ENCODE data around the gene EPHB1. TPM values are rescaled to one million over a fixed set of nuclear protein-coding genes. Genes with fewer than 3 reads are reported as not detected.
"Not testable (repeated sequence)": the region's sequence is repeated elsewhere in the genome, so short reads cannot be mapped to it uniquely, and the experiment has no call there.

The EPHB1 gene
- polyA plus RNA-seq, 4 donors: 0.65 to 1.0 TPM; not detected in 2

GRCh38 chr3:135050536-135050935 lies 255.5 kb downstream of the EPHB1 start:
- Histone ChIP-seq H3K4me1 (ENCODE audit: control insufficient read depth in 3 of 3, insufficient read depth in 2 of 3, low read depth in 1 of 3, low read length in 2 of 3) (no peaks in the 10 kb centered on the region), H3K27me3 (ENCODE audit: control insufficient read depth in 3 of 3, insufficient read depth in 3 of 3, low read length in 3 of 3) (no peaks in the 10 kb centered on the region), H3K27ac (ENCODE audit: low read depth in 1 of 3, low read length in 2 of 3) (no peak overlapping the region), H3K36me3 (ENCODE audit: control insufficient read depth in 3 of 3, insufficient read depth in 2 of 3, low read depth in 1 of 3, low read length in 3 of 3) (no peaks in the 10 kb centered on the region), H3K4me3 (ENCODE audit: low read depth in 1 of 3, low read length in 3 of 3) (no peak overlapping the region), H3K9me3 (ENCODE audit: control insufficient read depth in 2 of 2, insufficient read depth in 1 of 2, low read depth in 1 of 2, low read length in 1 of 2) (no peaks in the 10 kb centered on the region)
- WGBS, 3 donors: 74 to 93% (median 76%) methylated on average over 3 of the region's 3 CpGs
- no peak for DNase-seq
- FAIRE-seq: no peak

GRCh38 chr3:135051409-135051973 lies 256.4 kb downstream of the EPHB1 start:
- Histone ChIP-seq H3K4me3 (ENCODE audit: low read depth in 1 of 3, low read length in 3 of 3) (no peak overlapping the region), H3K27ac (ENCODE audit: low read depth in 1 of 3, low read length in 2 of 3) (no peak overlapping the region), H3K27me3 (ENCODE audit: control insufficient read depth in 3 of 3, insufficient read depth in 3 of 3, low read length in 3 of 3) (no peaks in the 10 kb centered on the region), H3K4me1 (ENCODE audit: control insufficient read depth in 3 of 3, insufficient read depth in 2 of 3, low read depth in 1 of 3, low read length in 2 of 3) (no peaks in the 10 kb centered on the region), H3K36me3 (ENCODE audit: control insufficient read depth in 3 of 3, insufficient read depth in 2 of 3, low read depth in 1 of 3, low read length in 3 of 3) (no peaks in the 10 kb centered on the region), H3K9me3 (ENCODE audit: control insufficient read depth in 2 of 2, insufficient read depth in 1 of 2, low read depth in 1 of 2, low read length in 1 of 2) (no peaks in the 10 kb centered on the region)
- FAIRE-seq: no peak
- WGBS, 3 donors: 76 to 86% (median 82%) methylated on average over 4 of the region's 4 CpGs
- no peak for DNase-seq

DNA sequence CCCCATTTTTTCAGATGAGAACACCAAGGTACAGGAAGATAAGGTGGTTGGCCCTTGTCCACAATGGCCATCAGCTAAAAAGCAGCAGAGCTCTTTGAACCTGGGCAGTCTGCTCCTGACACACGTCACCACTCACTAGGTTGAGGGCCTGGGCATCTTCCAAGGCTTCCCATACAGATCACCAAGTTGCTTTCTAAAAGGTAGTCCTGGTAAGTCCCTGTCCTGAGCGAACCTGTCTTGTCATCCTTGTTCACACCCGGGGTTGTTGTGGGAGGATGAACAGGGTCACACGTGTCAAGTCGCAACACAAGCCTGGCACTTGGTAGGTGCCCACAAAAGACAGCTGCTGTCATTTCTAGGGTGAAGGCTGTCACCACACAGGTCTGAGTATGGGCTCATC lies 260.4 kb downstream of the EPHB1 start:
- Histone ChIP-seq H3K27ac (ENCODE audit: low read depth in 1 of 3, low read length in 2 of 3) (no peak overlapping the region), H3K4me3 (ENCODE audit: low read depth in 1 of 3, low read length in 3 of 3) (no peak overlapping the region), H3K4me1 (ENCODE audit: control insufficient read depth in 3 of 3, insufficient read depth in 2 of 3, low read depth in 1 of 3, low read length in 2 of 3) (no peaks in the 10 kb centered on the region), H3K27me3 (ENCODE audit: control insufficient read depth in 3 of 3, insufficient read depth in 3 of 3, low read length in 3 of 3) (no peaks in the 10 kb centered on the region), H3K36me3 (ENCODE audit: control insufficient read depth in 3 of 3, insufficient read depth in 2 of 3, low read depth in 1 of 3, low read length in 3 of 3) (no peaks in the 10 kb centered on the region), H3K9me3 (ENCODE audit: control insufficient read depth in 2 of 2, insufficient read depth in 1 of 2, low read depth in 1 of 2, low read length in 1 of 2) (no peaks in the 10 kb centered on the region)
- DNase-seq (no peak), FAIRE-seq (no peak)
- WGBS, 3 donors: 83 to 84% (median 84%) methylated on average over 5 of the region's 5 CpGs

DNA sequence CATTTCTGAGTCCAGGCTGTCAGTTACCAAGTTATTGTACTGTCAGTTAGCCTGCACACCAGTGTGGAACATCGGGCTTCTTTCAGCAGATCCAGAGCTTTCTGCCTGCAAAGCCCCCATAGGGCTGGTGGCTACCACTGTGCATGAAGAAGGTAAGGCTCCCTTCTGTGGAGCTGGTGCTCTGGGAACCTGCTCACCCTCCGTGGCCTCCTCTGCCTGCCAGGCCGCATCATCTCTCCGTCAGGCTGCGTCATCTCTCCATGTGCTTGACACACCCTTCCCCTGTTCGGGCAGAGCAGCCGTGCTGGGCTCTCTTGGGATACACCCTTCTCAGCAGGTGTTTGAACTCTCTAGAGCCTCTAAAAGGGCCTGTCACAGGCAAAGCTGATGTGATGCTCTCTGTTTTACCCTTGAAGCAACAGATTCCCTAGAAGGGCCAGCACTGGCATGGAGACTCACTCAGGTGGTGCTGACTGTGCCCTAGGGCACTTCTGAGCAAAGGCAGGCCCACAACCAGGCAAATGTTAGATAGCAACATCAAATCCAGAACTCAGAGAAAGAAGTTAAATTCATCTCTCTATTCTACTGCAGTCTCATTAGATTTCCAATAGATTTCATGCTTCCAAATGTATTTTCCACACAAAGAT lies 261.1 kb downstream of the EPHB1 start:
- 47 to 81% (median 71%) methylated on average over 7 of the region's 7 CpGs for WGBS, 3 donors
- H3K36me3 ChIP-seq (ENCODE audit: control insufficient read depth in 3 of 3, insufficient read depth in 2 of 3, low read depth in 1 of 3, low read length in 3 of 3): no peaks in the 10 kb centered on the region
- H3K9me3 ChIP-seq (ENCODE audit: control insufficient read depth in 2 of 2, insufficient read depth in 1 of 2, low read depth in 1 of 2, low read length in 1 of 2): no peaks in the 10 kb centered on the region
- DNase-seq: peak in 1 of 2 donors; percentile 24
- H3K4me3 ChIP-seq (ENCODE audit: low read depth in 1 of 3, low read length in 3 of 3): no peak overlapping the region
- H3K27ac ChIP-seq (ENCODE audit: low read depth in 1 of 3, low read length in 2 of 3): no peak overlapping the region
- no peak for FAIRE-seq
- no peaks in the 10 kb centered on the region for H3K4me1 ChIP-seq (ENCODE audit: control insufficient read depth in 3 of 3, insufficient read depth in 2 of 3, low read depth in 1 of 3, low read length in 2 of 3)
- H3K27me3 ChIP-seq (ENCODE audit: control insufficient read depth in 3 of 3, insufficient read depth in 3 of 3, low read length in 3 of 3): no peaks in the 10 kb centered on the region

GRCh38 chr3:135056733-135057310 lies 261.8 kb downstream of the EPHB1 start:
- H3K27me3 ChIP-seq (ENCODE audit: control insufficient read depth in 3 of 3, insufficient read depth in 3 of 3, low read length in 3 of 3): no peaks in the 10 kb centered on the region
- no peaks in the 10 kb centered on the region for H3K36me3 ChIP-seq (ENCODE audit: control insufficient read depth in 3 of 3, insufficient read depth in 2 of 3, low read depth in 1 of 3, low read length in 3 of 3)
- DNase-seq (no peak), FAIRE-seq (no peak)
- H3K9me3 ChIP-seq (ENCODE audit: control insufficient read depth in 2 of 2, insufficient read depth in 1 of 2, low read depth in 1 of 2, low read length in 1 of 2): no peaks in the 10 kb centered on the region
- no peaks in the 10 kb centered on the region for H3K4me1 ChIP-seq (ENCODE audit: control insufficient read depth in 3 of 3, insufficient read depth in 2 of 3, low read depth in 1 of 3, low read length in 2 of 3)
- no peak overlapping the region for H3K4me3 ChIP-seq (ENCODE audit: low read depth in 1 of 3, low read length in 3 of 3)
- 83 to 87% (median 83%) methylated on average over 6 of the region's 6 CpGs for WGBS, 3 donors
- H3K27ac ChIP-seq (ENCODE audit: low read depth in 1 of 3, low read length in 2 of 3): no peak overlapping the region

GRCh38 chr3:135057996-135058395 lies 262.9 kb downstream of the EPHB1 start:
- Histone ChIP-seq H3K36me3 (ENCODE audit: control insufficient read depth in 3 of 3, insufficient read depth in 2 of 3, low read depth in 1 of 3, low read length in 3 of 3) (no peaks in the 10 kb centered on the region), H3K9me3 (ENCODE audit: control insufficient read depth in 2 of 2, insufficient read depth in 1 of 2, low read depth in 1 of 2, low read length in 1 of 2) (no peaks in the 10 kb centered on the region), H3K4me3 (ENCODE audit: low read depth in 1 of 3, low read length in 3 of 3) (no peak overlapping the region), H3K27me3 (ENCODE audit: control insufficient read depth in 3 of 3, insufficient read depth in 3 of 3, low read length in 3 of 3) (no peaks in the 10 kb centered on the region), H3K27ac (ENCODE audit: low read depth in 1 of 3, low read length in 2 of 3) (no peak overlapping the region), H3K4me1 (ENCODE audit: control insufficient read depth in 3 of 3, insufficient read depth in 2 of 3, low read depth in 1 of 3, low read length in 2 of 3) (no peaks in the 10 kb centered on the region)
- DNase-seq (no peak), FAIRE-seq (no peak)
- 89 to 95% (median 92%) methylated on average over 4 to 5 of the region's 5 CpGs for WGBS, 3 donors

DNA sequence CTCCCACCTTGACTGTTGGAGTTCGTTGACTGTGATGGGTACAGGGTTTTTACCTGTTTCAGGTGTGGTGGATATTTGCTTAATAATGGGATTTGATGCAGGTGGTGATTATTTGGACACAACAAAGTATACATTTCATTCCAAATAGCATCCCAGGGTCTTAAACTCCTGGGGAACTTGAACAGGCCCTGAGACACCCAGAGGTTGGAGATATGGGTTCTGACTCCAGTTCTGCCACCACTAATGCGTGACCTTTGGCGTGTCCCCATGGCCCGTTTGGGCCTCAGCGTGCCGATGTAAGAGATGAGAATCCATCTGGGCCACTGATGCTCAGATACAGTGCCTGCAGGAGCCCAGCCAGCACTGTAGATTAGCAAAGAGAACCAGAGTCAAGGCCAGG lies 264.5 kb downstream of the EPHB1 start:
- WGBS, 3 donors: 79 to 86% (median 85%) methylated on average over 6 of the region's 6 CpGs
- Histone ChIP-seq H3K4me1 (ENCODE audit: control insufficient read depth in 3 of 3, insufficient read depth in 2 of 3, low read depth in 1 of 3, low read length in 2 of 3) (no peaks in the 10 kb centered on the region), H3K9me3 (ENCODE audit: control insufficient read depth in 2 of 2, insufficient read depth in 1 of 2, low read depth in 1 of 2, low read length in 1 of 2) (no peaks in the 10 kb centered on the region), H3K4me3 (ENCODE audit: low read depth in 1 of 3, low read length in 3 of 3) (no peak overlapping the region), H3K27me3 (ENCODE audit: control insufficient read depth in 3 of 3, insufficient read depth in 3 of 3, low read length in 3 of 3) (no peaks in the 10 kb centered on the region), H3K27ac (ENCODE audit: low read depth in 1 of 3, low read length in 2 of 3) (no peak overlapping the region), H3K36me3 (ENCODE audit: control insufficient read depth in 3 of 3, insufficient read depth in 2 of 3, low read depth in 1 of 3, low read length in 3 of 3) (no peaks in the 10 kb centered on the region)
- FAIRE-seq (no peak), DNase-seq (no peak)

DNA sequence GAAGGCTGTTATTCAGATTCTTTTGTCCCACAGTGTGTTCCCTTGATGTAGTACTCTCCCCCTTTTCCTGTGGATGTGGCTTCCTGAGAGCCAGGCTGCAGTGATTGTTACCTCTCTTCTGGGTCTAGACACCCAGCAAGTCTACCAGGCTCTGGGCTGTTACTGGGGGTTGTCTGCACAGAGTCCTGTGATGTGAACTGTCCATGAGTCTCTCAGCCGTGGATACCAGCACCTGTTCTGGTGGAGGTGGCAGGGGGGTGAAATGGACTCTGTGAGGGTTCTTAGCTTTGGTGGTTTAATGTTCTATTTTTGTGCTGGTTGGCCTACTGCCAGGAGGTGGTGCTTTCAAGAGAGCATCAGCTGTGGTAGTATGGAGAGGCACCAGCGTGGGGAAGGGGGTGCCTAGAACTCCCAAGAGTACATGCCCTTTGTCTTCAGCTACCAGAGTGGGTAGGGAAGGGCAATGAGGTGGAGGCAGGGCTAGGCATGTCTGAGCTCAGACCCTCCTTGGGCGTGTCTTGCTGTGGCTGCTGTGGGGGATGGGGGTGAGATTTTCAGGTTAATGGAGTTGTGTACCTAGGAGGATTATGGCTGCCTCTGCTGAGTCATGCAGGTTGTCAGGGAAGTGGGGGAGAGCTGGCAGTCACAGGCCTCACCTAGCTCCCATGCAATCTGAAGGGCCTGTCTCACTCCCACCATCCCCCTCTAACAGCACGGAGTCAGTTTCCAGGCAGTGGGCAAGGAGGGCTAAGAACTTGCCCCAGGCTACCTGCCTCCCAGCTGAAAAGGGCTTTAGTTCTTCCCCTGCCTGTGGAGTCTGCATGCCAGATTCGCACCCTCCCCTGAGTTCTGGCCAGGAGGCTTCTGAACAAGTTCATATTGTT lies 272.0 kb downstream of the EPHB1 start:
- H3K36me3 ChIP-seq (ENCODE audit: control insufficient read depth in 3 of 3, insufficient read depth in 2 of 3, low read depth in 1 of 3, low read length in 3 of 3); H3K9me3 ChIP-seq (ENCODE audit: control insufficient read depth in 2 of 2, insufficient read depth in 1 of 2, low read depth in 1 of 2, low read length in 1 of 2); H3K4me1 ChIP-seq (ENCODE audit: control insufficient read depth in 3 of 3, insufficient read depth in 2 of 3, low read depth in 1 of 3, low read length in 2 of 3); FAIRE-seq; H3K27me3 ChIP-seq (ENCODE audit: control insufficient read depth in 3 of 3, insufficient read depth in 3 of 3, low read length in 3 of 3); H3K4me3 ChIP-seq (ENCODE audit: low read depth in 1 of 3, low read length in 3 of 3): not testable (repeated sequence)
- 58 to 59% (median 59%) methylated on average over 5 of the region's 5 CpGs for WGBS, 3 donors
- DNase-seq: peak in 1 of 2 donors; percentile 6
- peak overlapping the region in 1 of 3 donors; percentile 16 for H3K27ac ChIP-seq (ENCODE audit: low read depth in 1 of 3, low read length in 2 of 3)
